ENCODE data around the gene CEL.
A peak's percentile ranks its signal among the peaks of the same experiment; 100 is the strongest.
"Not testable (repeated sequence)": the region's sequence is repeated elsewhere in the genome, so short reads cannot be mapped to it uniquely, and the experiment has no call there.

The CEL gene

DNA sequence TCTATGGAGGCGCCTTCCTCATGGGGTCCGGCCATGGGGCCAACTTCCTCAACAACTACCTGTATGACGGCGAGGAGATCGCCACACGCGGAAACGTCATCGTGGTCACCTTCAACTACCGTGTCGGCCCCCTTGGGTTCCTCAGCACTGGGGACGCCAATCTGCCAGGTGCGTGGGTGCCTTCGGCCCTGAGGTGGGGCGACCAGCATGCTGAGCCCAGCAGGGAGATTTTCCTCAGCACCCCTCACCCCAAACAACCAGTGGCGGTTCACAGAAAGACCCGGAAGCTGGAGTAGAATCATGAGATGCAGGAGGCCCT, 3.2 kb downstream of the CEL start:
- no peak for DNase-seq

DNA sequence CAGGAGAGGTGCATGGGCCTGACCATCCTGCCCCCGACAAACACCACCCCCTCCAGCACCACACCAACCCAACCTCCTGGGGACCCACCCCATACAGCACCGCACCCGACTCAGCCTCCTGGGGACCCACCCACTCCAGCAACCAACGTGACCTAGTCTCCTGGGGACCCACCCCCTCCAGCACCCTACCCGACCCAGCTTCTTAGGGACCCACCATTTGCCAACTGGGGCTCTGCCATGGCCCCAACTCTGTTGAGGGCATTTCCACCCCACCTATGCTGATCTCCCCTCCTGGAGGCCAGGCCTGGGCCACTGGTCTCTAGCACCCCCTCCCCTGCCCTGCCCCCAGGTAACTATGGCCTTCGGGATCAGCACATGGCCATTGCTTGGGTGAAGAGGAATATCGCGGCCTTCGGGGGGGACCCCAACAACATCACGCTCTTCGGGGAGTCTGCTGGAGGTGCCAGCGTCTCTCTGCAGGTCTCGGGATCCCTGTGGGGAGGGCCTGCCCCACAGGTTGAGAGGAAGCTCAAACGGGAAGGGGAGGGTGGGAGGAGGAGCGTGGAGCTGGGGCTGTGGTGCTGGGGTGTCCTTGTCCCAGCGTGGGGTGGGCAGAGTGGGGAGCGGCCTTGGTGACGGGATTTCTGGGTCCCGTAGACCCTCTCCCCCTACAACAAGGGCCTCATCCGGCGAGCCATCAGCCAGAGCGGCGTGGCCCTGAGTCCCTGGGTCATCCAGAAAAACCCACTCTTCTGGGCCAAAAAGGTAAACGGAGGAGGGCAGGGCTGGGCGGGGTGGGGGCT, 4.6 kb downstream of the CEL start:
- DNase-seq = no peak

DNA sequence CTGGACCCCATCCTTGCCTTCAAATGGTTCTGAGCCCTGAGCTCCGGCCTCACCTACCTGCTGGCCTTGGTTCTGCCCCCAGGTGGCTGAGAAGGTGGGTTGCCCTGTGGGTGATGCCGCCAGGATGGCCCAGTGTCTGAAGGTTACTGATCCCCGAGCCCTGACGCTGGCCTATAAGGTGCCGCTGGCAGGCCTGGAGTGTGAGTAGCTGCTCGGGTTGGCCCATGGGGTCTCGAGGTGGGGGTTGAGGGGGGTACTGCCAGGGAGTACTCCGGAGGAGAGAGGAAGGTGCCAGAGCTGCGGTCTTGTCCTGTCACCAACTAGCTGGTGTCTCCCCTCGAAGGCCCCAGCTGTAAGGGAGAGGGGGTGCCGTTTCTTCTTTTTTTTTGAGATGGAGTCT, 5.2 kb downstream of the CEL start:
- no peak for DNase-seq

DNA sequence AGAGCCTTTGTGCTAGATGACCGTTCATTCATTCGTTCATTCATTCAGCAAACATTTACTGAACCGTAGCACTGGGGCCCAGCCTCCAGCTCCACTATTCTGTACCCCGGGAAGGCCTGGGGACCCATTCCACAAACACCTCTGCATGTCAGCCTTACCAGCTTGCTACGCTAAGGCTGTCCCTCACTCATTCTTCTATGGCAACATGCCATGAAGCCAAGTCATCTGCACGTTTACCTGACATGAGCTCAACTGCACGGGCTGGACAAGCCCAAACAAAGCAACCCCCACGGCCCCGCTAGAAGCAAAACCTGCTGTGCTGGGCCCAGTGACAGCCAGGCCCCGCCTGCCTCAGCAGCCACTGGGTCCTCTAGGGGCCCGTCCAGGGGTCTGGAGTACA, 6.0 kb downstream of the CEL start:
- DNase-seq = no peak

DNA sequence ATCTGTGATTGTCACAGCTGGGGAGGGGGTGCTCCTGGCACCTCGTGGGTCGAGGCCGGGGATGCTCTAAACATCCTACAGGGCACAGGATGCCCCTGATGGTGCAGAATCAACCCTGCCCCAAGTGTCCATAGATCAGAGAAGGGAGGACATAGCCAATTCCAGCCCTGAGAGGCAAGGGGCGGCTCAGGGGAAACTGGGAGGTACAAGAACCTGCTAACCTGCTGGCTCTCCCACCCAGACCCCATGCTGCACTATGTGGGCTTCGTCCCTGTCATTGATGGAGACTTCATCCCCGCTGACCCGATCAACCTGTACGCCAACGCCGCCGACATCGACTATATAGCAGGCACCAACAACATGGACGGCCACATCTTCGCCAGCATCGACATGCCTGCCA, 6.7 kb downstream of the CEL start:
- DNase-seq = not testable (repeated sequence)

DNA sequence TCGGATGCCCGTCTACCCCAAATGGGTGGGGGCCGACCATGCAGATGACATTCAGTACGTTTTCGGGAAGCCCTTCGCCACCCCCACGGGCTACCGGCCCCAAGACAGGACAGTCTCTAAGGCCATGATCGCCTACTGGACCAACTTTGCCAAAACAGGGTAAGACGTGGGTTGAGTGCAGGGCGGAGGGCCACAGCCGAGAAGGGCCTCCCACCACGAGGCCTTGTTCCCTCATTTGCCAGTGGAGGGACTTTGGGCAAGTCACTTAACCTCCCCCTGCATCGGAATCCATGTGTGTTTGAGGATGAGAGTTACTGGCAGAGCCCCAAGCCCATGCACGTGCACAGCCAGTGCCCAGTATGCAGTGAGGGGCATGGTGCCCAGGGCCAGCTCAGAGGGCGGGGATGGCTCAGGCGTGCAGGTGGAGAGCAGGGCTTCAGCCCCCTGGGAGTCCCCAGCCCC, 8.8 kb downstream of the CEL start:
- DNase-seq = not testable (repeated sequence)

DNA sequence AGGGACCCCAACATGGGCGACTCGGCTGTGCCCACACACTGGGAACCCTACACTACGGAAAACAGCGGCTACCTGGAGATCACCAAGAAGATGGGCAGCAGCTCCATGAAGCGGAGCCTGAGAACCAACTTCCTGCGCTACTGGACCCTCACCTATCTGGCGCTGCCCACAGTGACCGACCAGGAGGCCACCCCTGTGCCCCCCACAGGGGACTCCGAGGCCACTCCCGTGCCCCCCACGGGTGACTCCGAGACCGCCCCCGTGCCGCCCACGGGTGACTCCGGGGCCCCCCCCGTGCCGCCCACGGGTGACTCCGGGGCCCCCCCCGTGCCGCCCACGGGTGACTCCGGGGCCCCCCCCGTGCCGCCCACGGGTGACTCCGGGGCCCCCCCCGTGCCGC, 9.2 kb downstream of the CEL start:
- DNase-seq = not testable (repeated sequence)

DNA sequence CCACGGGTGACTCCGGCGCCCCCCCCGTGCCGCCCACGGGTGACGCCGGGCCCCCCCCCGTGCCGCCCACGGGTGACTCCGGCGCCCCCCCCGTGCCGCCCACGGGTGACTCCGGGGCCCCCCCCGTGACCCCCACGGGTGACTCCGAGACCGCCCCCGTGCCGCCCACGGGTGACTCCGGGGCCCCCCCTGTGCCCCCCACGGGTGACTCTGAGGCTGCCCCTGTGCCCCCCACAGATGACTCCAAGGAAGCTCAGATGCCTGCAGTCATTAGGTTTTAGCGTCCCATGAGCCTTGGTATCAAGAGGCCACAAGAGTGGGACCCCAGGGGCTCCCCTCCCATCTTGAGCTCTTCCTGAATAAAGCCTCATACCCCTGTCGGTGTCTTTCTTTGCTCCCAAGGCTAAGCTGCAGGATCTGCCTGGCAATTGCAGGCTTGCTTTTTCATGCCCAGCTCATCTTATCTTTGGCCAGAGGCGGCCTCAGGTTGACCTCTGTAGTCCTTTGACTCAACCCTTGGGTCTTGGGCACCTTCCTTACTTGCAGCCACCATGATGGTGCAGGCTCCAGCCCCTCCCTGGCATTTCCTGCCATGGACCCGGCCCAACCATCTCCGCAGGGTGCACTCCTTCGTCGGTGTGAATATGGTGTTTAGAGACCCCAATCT, 9.8 kb downstream of the CEL start:
- no peak for DNase-seq

DNA sequence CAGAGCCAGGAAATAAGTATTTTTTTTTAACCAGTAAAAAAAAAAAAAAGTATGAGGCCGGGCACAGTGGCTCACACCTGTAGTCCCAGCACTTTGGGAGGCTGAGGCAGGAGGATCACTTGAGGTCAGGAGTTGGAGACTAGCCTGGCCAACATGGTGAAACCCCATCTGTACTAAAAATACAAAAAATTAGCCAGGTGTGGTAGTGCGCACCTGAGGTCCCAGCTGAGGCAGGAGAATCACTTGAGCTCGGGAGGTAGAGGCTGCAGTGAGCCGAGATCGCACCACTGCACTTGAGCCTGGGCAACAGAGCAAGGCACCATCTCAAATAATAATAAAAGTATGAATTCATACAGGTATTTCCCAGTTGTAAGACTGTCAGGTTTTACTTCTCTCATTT, 10.4 kb downstream of the CEL start:
- DNase-seq = not testable (repeated sequence)

DNA sequence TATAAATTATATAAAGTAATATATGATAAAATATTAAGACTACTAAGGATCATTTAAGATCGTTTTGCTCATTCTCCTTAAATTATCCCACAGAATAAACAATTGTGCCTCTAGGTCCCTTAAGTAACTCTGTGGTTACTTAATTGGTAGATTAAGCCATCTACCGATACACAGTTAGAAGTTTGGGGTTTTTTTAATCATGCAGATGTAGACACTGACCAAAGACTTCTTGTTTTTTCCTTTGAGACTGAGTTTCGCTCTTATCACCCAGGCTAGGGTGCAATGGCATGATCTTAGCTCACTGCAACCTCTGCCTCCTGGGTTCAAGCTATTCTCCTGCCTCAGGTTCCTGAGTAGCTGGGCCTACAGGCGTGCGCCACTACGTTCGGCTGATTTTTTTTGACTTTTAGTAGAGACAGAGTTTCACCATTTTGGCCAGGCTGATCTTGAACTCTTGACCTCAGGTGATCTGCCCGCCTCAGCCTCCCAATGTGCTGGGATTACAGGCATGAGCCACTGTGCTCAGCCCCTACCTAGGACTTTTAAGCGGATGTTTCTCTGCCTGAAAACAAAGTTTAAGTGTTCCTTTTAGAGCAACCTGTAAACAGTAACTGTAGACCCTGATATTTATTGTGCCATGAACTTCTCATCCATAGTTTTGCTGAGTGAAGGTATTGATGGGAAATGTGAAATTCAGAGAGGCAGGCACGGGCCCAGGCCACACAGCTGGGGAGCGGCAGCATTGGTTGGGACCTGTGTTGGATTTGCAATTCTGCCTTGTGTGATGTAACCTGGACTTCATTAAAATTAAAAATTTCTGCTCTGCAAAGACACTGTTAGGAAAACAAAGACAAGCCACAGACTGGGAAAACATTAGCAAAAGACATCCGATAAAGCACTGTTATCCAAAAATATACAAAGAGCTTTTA, 11.6 kb downstream of the CEL start:
- peak; percentile 95 for DNase-seq

DNA sequence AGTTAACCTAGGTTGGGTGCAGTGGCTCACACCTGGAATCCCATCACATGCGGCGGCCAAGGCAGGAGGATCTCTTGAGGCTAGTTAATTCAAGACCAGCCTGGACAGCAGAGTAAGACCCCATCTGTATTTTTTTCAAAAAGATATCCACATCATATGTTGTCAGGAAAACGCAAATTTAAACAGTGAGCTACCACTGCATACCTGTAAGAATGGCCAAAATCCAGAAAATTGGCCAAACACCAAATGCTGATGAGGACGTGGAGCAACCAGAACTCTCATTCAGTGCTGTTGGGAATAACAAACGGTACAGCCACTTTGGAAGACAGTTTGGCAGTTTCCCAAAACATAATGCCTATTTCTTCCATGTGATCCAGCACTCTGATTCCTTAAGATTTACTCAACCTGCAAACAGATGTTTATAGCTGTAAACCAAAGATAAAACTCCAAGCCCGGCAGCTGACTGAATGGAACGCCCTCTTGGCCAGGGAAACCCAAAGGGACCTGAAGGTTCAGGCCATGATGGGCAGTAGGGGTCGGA, 12.4 kb downstream of the CEL start:
- DNase-seq = no peak

DNA sequence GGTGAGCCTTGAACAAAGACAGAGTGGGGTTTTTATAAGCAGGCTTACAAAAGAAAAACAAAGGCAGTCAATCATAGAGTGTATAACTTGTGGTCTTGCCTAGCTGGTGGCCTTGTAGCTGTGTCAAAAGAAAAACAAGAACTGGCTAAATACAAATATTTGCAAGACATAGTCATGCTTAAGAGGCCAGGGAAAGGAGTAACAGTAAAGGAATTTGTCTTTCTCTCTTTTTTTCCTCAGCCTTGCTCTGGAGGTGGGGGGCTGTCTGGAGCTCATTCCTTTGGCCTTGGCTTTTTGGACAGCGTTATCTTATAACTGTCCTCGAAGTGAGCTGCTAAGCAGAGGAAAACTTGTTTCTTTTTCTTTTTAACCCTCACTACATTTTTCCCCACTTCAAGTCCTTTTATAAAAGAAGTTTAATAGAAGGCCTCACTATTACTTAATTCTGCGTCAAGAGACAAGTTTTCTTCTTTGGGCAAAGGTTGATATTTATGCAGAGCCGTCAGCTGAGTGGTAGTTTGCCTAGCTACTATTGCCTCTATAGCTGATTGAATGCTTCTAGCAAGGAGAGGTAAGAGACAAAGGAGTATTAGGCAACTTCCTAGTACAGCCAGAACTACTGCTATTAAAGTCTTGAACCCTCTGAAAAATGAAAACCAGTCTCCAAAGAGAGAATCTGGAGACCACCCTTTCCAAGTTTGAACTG, 14.3 kb downstream of the CEL start:
- DNase-seq = no peak

DNA sequence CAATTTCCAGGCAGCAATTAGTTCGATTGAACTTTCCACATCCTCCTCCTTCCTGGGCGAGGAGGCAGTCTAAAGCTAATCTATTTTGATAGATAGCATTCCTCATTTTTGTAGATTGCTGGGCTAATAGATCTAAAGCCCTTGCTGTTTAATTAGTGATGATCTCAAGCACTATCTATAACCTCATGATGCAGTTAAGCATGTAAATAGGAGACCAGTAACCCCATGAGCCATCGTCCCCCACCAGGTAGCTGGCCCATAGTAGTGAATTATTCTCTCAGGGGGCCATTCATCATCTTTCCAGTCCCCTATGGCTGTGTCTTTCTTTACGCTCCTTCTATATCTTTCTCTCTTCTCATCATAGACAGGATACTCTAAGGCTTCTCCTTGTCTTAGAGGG, 14.9 kb downstream of the CEL start:
- DNase-seq = no peak

DNA sequence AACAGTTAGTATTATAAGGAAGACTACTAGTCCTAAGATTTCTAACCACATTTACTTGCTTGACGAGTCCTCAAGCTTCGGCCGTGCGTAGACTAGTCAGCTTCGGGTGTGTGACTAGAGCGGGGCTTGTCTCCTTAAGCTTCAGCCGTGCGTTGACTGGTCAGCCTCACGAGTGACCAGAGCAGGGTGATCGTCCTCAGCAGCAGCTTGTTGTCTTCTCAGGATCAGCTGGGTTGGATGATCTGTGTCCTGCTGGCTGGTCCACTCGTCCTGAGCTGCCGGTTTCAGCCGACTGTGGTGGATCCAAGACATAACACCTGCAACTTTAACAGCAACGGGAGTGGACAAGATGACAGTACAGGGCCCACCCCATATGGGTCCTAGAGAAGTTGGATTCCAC, 16.7 kb downstream of the CEL start:
- DNase-seq = no peak

DNA sequence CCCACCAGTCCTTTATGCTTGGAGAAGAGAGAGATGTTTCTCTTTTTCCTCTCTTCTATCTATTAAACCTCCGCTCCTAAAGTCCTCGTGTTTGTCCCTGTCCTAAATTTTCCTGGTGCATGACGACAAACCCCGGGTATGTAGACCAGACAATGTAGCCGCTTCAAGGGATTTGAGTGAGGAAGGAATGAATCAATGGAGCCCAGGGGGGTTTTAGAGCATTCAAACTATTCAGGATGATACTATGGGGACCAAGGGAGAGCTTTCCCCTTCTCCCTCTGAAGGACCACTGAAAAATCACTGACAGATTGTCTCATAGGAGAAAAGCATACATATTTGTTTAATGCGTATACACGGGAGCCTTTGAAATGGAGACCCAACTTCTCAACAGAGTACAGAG, 18.4 kb downstream of the CEL start:
- no peak for DNase-seq

DNA sequence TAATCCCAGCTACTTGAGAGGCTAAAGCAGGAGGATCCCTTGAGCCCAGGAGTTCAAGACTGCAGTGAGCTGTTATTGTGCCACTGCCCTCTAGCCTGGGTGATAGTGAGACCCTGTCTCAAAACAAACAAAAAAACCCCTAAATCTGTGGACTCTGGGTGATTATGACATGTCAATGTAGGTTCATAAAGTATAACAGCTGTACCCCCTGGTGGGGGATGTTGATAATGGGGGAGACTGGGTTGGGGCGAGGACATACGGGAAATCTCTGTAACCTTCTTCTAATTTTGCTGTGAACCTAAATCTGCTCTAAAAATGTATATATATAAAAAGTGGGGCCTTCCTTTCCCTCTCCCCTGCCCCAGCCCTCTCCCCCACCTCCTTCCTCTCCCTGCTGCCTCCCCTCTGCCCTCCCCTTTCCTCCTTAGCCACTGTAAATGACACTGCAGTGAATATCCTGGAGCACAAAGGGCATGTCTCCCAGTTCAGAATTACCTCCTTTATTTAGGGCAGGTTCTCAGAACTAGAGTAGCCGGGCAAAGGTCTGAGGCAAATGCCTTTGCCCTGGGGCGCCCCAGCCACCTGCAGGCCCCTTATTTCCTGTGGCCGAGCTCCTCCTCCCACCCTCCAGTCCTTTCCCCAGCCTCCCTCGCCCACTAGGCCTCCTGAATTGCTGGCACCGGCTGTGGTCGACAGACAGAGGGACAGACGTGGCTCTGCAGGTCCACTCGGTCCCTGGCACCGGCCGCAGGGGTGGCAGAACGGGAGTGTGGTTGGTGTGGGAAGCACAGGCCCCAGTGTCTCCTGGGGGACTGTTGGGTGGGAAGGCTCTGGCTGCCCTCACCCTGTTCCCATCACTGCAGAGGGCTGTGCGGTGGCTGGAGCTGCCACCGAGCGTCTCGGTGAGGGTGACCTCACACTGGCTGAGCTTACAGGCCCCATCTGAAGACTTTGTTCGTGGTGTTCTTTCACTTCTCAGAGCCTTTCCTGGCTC, 19.3 kb downstream of the CEL start:
- DNase-seq = not testable (repeated sequence)

DNA sequence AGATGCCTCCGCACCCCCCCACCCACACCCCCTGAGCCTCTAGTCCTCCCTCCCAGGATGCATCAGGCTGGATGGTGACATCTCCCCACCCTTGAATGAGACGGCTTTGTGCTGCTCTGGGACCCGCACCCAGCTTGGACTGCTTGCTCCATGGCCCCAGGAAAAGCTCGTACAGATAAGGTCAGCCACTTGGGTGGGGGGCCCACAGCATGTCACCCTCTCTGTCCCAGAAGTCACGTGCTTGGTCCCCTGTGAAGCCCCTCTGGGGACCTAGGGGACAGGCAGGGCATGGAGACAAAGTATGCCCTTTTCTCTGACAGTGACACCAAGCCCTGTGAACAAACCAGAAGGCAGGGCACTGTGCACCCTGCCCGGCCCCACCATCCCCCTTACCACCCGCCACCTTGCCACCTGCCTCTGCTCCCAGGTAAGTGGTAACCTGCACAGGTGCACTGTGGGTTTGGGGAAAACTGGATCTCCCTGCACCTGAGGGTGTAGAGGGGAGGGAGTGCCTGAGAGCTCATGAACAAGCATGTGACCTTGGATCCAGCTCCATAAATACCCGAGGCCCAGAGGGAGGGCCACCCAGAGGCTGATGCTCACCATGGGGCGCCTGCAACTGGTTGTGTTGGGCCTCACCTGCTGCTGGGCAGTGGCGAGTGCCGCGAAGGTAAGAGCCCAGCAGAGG, 20.3 kb downstream of the CEL start:
- DNase-seq = not testable (repeated sequence)

DNA sequence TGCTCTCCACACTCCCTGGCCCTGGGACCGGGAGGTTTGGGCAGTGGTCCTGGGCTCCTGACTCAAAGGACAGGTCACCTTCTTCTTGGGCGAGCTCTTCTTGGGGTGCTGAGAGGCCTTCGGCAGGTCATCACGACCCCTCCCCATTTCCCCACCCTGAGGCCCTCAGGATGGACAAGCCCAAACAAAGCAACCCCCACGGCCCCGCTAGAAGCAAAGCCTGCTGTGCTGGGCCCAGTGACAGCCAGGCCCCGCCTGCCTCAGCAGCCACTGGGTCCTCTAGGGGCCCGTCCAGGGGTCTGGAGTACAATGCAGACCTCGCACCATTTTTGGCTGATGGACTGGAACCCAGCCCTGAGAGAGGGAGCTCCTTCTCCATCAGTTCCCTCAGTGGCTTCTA, 21.9 kb downstream of the CEL start:
- DNase-seq = not testable (repeated sequence)

DNA sequence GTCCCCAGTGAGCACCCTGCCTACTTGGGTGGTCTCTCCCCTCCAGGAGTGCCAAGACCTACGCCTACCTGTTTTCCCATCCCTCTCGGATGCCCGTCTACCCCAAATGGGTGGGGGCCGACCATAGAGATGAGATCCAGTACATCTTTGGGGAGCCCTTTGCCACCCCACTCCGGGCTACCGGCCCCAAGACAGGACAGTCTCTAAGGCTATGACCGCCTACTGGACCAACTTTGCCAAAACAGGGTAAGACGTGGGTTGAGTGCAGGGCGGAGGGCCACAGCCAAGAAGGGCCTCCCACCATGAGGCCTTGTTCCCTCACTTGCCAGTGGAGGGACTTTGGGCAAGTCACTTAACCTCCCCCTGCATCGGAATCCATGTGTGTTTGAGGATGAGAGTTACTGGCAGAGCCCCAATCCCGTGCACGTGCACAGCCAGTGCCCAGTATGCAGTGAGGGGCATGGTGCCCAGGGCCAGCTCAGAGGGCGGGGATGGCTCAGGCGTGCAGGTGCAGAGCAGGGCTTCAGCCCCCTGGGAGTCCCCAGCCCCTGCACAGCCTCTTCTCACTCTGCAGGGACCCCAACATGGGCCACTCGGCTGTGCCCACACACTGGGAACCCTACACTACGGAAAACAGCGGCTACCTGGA, 24.6 kb downstream of the CEL start:
- not testable (repeated sequence) for DNase-seq

DNA sequence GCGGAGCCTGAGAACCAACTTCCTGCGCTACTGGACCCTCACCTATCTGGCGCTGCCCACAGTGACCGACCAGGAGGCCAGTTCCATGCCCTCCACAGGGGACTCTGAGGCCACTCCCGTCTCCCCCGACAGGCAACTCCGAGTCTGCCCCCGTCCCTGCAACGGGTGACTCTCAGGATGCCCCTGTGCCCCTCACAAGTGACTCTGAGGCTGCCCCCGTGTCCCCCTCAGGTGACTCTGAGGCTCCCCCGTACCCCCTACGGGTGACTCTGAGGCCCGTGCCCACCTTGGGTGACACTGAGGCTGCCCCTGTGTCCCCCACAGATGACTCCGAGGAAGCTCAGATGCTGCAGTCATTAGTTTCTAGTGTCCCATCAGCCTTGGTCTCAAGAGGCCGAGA, 25.1 kb downstream of the CEL start:
- DNase-seq = no peak

Measured in MV-4-11 (cell line).